Thoracic aorta (tissue), 2 donors: Measurements from ENCODE around the gene RPS6KA4. TPM values are rescaled to one million over a fixed set of nuclear protein-coding genes. Genes with fewer than 3 reads are reported as not detected.

Experiments used
- ATAC-seq: fragments of 150-250 bp; one replicate; pipeline ENCODE4 v1.8.0; 2017; ENCODE audit warnings: low read depth; ENCODE audit not compliant: insufficient number of reproducible peaks, low FRiP score
- DNase-seq: peaks from one replicate; pipeline ENCODE4 v3.0.0-alpha.2; 2020; ENCODE audit warnings: low spot score
- H3K27ac ChIP-seq, 2 donors: fragments of 200-600 bp; sonication (generic); 1 replicate in 1 of 2; 2 replicates in 1 of 2; pipeline ENCODE4 v1.5.1; 2016; ENCODE audit warnings: mild to moderate bottlenecking in 2 of 2, moderate library complexity in 2 of 2
- H3K27me3 ChIP-seq: fragments of 200-600 bp; sonication (generic); replicated peaks from 2 replicates; pipeline ENCODE4 v1.6.0; 2016; ENCODE audit warnings: mild to moderate bottlenecking; ENCODE audit not compliant: insufficient read depth
- H3K36me3 ChIP-seq: fragments of 200-600 bp; sonication (generic); one replicate; pipeline ENCODE4 v1.5.1; 2016
- H3K4me1 ChIP-seq, 2 donors: fragments of 200-600 bp; sonication (generic); 1 replicate in 1 of 2; 2 replicates in 1 of 2; pipeline versions ENCODE4 v1.5.1 to v1.6.0; 2016; ENCODE audit warnings: low read depth in 2 of 2, mild to moderate bottlenecking in 1 of 2; ENCODE audit not compliant: control insufficient read depth in 1 of 2
- H3K4me3 ChIP-seq: fragments of 200-600 bp; sonication (generic); 2 replicates; pipeline ENCODE4 v1.5.1; 2016; ENCODE audit warnings: mild to moderate bottlenecking
- H3K9me3 ChIP-seq: fragments of 200-600 bp; sonication (generic); 2 replicates; pipeline ENCODE4 v1.5.1; 2016
- CTCF ChIP-seq: fragments of 200-600 bp; sonication (generic); IDR thresholded peaks from one replicate; pipeline ENCODE4 v1.5.1; 2019; ENCODE audit warnings: antibody characterized with exemption
- total RNA-seq, 2 donors: library from RNA; depleted of rRNA; stranded (reverse); fragments of >200 nt; gene quantifications; one replicate each; pipeline versions ENCODE4 v1.1.0 to v1.2.3, GENCODE V29; 2016

The RPS6KA4 gene
- total RNA-seq, 2 donors from 2014 or later: 42.5 to 50.0 TPM

- no peaks in the 10 kb centered on the region for H3K9me3 ChIP-seq
- no peak for ATAC-seq
- DNase-seq: no peak
Observed at GRCh38 chr11:64391839-64392238, 32.9 kb downstream of the RPS6KA4 start.

DNA sequence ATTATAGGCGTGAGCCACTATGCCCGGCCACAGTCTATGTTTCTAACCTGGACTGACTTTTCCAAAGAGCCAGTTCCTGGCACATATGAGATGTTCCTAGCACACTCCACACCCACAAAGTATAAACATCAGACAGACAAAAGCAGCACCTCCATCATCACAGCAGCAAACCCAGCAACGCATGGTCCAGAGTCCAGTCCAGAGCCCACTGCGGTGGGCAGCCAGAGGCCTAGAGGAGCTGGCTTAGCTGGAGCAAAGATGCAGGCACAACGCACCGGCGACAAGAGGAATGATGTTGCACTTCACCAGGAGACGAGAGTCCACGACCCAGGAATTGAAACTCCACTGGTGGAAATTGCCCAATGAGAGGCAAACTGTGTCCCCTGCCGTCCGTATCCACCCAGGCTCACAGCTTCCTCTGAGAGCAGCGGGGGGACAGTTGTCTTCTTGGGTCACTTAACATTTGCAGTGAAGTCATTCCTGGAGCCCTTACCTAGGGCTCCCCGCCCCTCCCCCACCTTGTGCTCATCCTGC, 36.6 kb downstream of the RPS6KA4 start:
- Histone ChIP-seq H3K9me3 (no peaks in the 10 kb centered on the region), H3K27ac (no peak overlapping the region), H3K27me3 (no peaks in the 10 kb centered on the region), H3K36me3 (no peaks in the 10 kb centered on the region), H3K4me3 (no peak overlapping the region), H3K4me1 (peaks cover 2 to 14% of the 10 kb centered on the region in 2 donors)
- TF ChIP-seq CTCF: no peak
- ATAC-seq: no peak
- no peak for DNase-seq

More at GRCh38 chr11:64391839-64392238, 32.9 kb downstream of the RPS6KA4 start:
- Histone ChIP-seq H3K36me3 (no peaks in the 10 kb centered on the region), H3K4me3 (no peak overlapping the region), H3K4me1 (peaks cover 2 to 14% of the 10 kb centered on the region in 2 donors), H3K27me3 (no peaks in the 10 kb centered on the region), H3K27ac (no peak overlapping the region)
- no peak for TF ChIP-seq CTCF

DNA sequence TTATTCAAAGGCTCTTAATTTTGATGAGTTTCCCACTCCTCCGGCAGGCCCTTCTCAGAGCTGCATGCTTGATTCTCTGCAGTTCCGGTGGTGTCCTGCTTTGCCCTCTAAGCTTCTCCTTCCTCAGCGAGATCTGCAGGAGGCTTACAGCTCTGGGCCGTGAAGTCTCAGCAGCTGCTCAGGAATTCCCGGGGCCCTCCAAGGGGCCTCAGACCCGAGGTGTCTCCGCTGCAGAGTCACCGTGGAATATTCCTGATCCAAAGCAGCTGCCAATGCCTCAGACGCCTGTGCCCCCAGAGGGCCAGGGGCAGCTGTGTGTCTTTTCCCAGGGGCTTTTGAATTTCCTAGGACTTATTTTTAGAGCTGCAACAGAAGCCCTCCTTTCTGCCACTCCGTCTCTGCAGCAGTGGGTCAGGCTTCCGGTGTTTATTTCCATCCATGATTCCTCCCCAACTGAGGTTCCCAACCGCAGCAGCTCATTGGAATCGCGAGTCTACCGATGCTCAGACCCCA, 37.2 kb downstream of the RPS6KA4 start:
- no peak for TF ChIP-seq CTCF
- Histone ChIP-seq H3K27ac (no peak overlapping the region), H3K4me1 (peaks cover 2 to 14% of the 10 kb centered on the region in 2 donors), H3K27me3 (no peaks in the 10 kb centered on the region), H3K36me3 (no peaks in the 10 kb centered on the region), H3K9me3 (no peaks in the 10 kb centered on the region), H3K4me3 (peak overlapping the region; percentile 26)
- DNase-seq: no peak
- no peak for ATAC-seq

- no peaks in the 10 kb centered on the region for H3K27me3 ChIP-seq
- no peak overlapping the region for H3K4me3 ChIP-seq
- peaks cover 2 to 14% of the 10 kb centered on the region in 2 donors for H3K4me1 ChIP-seq
- H3K9me3 ChIP-seq: no peaks in the 10 kb centered on the region
- TF ChIP-seq CTCF: no peak
- ATAC-seq (no peak), DNase-seq (no peak)
- H3K27ac ChIP-seq: no peak overlapping the region
- no peaks in the 10 kb centered on the region for H3K36me3 ChIP-seq
Observed at GRCh38 chr11:64400102-64400501, 41.1 kb downstream of the RPS6KA4 start.

GRCh38 chr11:64400667-64401066, 41.7 kb downstream of the RPS6KA4 start:
- TF ChIP-seq CTCF: no peak

More at GRCh38 chr11:64400667-64401066, 41.7 kb downstream of the RPS6KA4 start:
- H3K27me3 ChIP-seq: no peaks in the 10 kb centered on the region
- no peaks in the 10 kb centered on the region for H3K36me3 ChIP-seq
- no peak overlapping the region for H3K27ac ChIP-seq
- H3K9me3 ChIP-seq: no peaks in the 10 kb centered on the region
- no peak for DNase-seq
- no peak for ATAC-seq
- no peak overlapping the region for H3K4me3 ChIP-seq
- H3K4me1 ChIP-seq: peaks cover 2 to 16% of the 10 kb centered on the region in 2 donors
